Small intestine (tissue), 16 donors: ENCODE measurements around the gene SYNGR2. TPM values are rescaled to one million over a fixed set of nuclear protein-coding genes. Genes with fewer than 3 reads are reported as not detected.

Experiments used
- DNase-seq, 2 donors: peaks; one replicate each; pipeline versions ENCODE4 v3.0.0 to v3.0.0-alpha.2; 2013
- FAIRE-seq: peaks from 2 replicates; lab custom pipeline; 2012; peaks lifted over from hg19 to GRCh38; lab: Jason Lieb, UNC
- H3K27ac ChIP-seq, 3 donors: one replicate each; pipeline ENCODE4 v1.5.1; 2013; ENCODE audit warnings: low read length in 2 of 3, mild to moderate bottlenecking in 2 of 3, control low read depth in 1 of 3, inconsistent platforms in 1 of 3, low read depth in 1 of 3, moderate library complexity in 1 of 3
- H3K27me3 ChIP-seq, 3 donors: one replicate each; pipeline ENCODE4 v1.6.1; 2013; ENCODE audit warnings: low read length in 3 of 3, inconsistent platforms in 1 of 3; ENCODE audit not compliant: control insufficient read depth in 3 of 3, insufficient read depth in 3 of 3
- H3K36me3 ChIP-seq, 3 donors: one replicate each; pipeline ENCODE4 v1.6.1; 2013; ENCODE audit warnings: low read length in 3 of 3, inconsistent platforms in 1 of 3, low read depth in 1 of 3, mild to moderate bottlenecking in 1 of 3, moderate library complexity in 1 of 3; ENCODE audit not compliant: control insufficient read depth in 3 of 3, insufficient read depth in 2 of 3
- H3K4me1 ChIP-seq, 3 donors: one replicate each; pipeline ENCODE4 v1.6.1; 2013; ENCODE audit warnings: low read length in 2 of 3, inconsistent platforms in 1 of 3, low read depth in 1 of 3, mild to moderate bottlenecking in 1 of 3, moderate library complexity in 1 of 3; ENCODE audit not compliant: control insufficient read depth in 3 of 3, insufficient read depth in 2 of 3
- H3K4me3 ChIP-seq, 3 donors: one replicate each; pipeline ENCODE4 v1.5.1; 2013; ENCODE audit warnings: low read length in 3 of 3, control low read depth in 1 of 3, inconsistent platforms in 1 of 3, low read depth in 1 of 3, mild to moderate bottlenecking in 1 of 3, moderate library complexity in 1 of 3
- H3K9me3 ChIP-seq, 2 donors: one replicate each; pipeline ENCODE4 v1.6.1; 2013; ENCODE audit warnings: low read depth in 1 of 2, low read length in 1 of 2; ENCODE audit not compliant: control insufficient read depth in 2 of 2, insufficient read depth in 1 of 2
- WGBS, 3 donors: extraction: QIAGEN DNeasy Blood & Tissue Kit; methylation state at CpG; one replicate each; pipeline ENCODE4 v1.1.7; 2013; 5-methylcytosine and 5-hydroxymethylcytosine counted together
- long read RNA-seq, 10 donors: transcript quantifications; one replicate each; lab custom pipeline, GENCODE V29; 2026
- polyA plus RNA-seq, 4 donors: library from polyadenylated mRNA; stranded (reverse) in 3 of 4; unstranded in 1 of 4; fragments of 200-250 nt in 3 of 4; fragments of 120-200 nt in 1 of 4; gene quantifications; one replicate each; pipeline versions ENCODE4 v1.2.1 to v1.2.3, GENCODE V29; 2013
- donor health status: healthy with polysubstance abuse.
- donor health status: control.
- donor health status: control.
- donor health status: Bipolar disorder and iron deficiency.
- donor health status: healthy.

Gene SYNGR2
- polyA plus RNA-seq, result 100 to 1,000 TPM in 2 of 4 donors, 10 to 100 TPM in 2; 46.5 to 187 (median 120) TPM
- long read RNA-seq, donor 1, result 0 reads
- long read RNA-seq, donor 2, transcript SYNGR2-201 (4 exons, 2,325 nt), result major isoform, 57 of 83 reads
- long read RNA-seq, donor 2, transcript SYNGR2-209 (1 exons, 3,036 nt), result minor isoform, 18 of 83 reads
- long read RNA-seq, donor 2, transcript SYNGR2-204 (3 exons, 2,125 nt), result minor isoform, 5 of 83 reads
- long read RNA-seq, donor 2, partial matches to known transcripts, result 0 of 83 reads
- long read RNA-seq, donor 2, other reads (novel, unspliced or antisense), result 0 of 83 reads
- long read RNA-seq, donor 3, transcript SYNGR2-204 (3 exons, 2,125 nt), result minor isoform, 6 of 130 reads
- long read RNA-seq, donor 3, transcript SYNGR2-208 (2 exons, 864 nt), result minor isoform, 12 of 130 reads
- long read RNA-seq, donor 3, transcript SYNGR2-201 (4 exons, 2,325 nt), result major isoform, 57 of 130 reads
- long read RNA-seq, donor 3, transcript SYNGR2-209 (1 exons, 3,036 nt), result minor isoform, 46 of 130 reads
- long read RNA-seq, donor 3, partial matches to known transcripts, result 7 of 130 reads
- long read RNA-seq, donor 3, other reads (novel, unspliced or antisense), result 0 of 130 reads
- long read RNA-seq, donor 4, partial matches to known transcripts, result 0 of 2 reads
- long read RNA-seq, donor 4, other reads (novel, unspliced or antisense), result 0 of 2 reads
- long read RNA-seq, donor 5, transcript SYNGR2-201 (4 exons, 2,325 nt), result minor isoform, 15 of 57 reads
- long read RNA-seq, donor 5, transcript SYNGR2-209 (1 exons, 3,036 nt), result major isoform, 24 of 57 reads
- long read RNA-seq, donor 5, partial matches to known transcripts, result 10 of 57 reads
- long read RNA-seq, donor 5, other reads (novel, unspliced or antisense), result 0 of 57 reads
- long read RNA-seq, donor 6, transcript SYNGR2-201 (4 exons, 2,325 nt), result major isoform, 75 of 140 reads
- long read RNA-seq, donor 6, transcript SYNGR2-209 (1 exons, 3,036 nt), result minor isoform, 42 of 140 reads
- long read RNA-seq, donor 6, transcript SYNGR2-204 (3 exons, 2,125 nt), result minor isoform, 13 of 140 reads
- long read RNA-seq, donor 6, partial matches to known transcripts, result 5 of 140 reads
- long read RNA-seq, donor 6, other reads (novel, unspliced or antisense), result 0 of 140 reads
- long read RNA-seq, donor 7, transcript SYNGR2-204 (3 exons, 2,125 nt), result minor isoform, 12 of 210 reads
- long read RNA-seq, donor 7, transcript SYNGR2-201 (4 exons, 2,325 nt), result major isoform, 126 of 210 reads
- long read RNA-seq, donor 7, transcript SYNGR2-208 (2 exons, 864 nt), result minor isoform, 5 of 210 reads
- long read RNA-seq, donor 7, transcript SYNGR2-209 (1 exons, 3,036 nt), result minor isoform, 53 of 210 reads
- long read RNA-seq, donor 7, partial matches to known transcripts, result 12 of 210 reads
- long read RNA-seq, donor 7, other reads (novel, unspliced or antisense), result 0 of 210 reads
- long read RNA-seq, donor 8, transcript SYNGR2-201 (4 exons, 2,325 nt), result major isoform, 6 of 8 reads
- long read RNA-seq, donor 8, partial matches to known transcripts, result 0 of 8 reads
- long read RNA-seq, donor 8, other reads (novel, unspliced or antisense), result 0 of 8 reads
- long read RNA-seq, donor 9, transcript SYNGR2-201 (4 exons, 2,325 nt), result major isoform, 16 of 25 reads
- long read RNA-seq, donor 9, transcript SYNGR2-209 (1 exons, 3,036 nt), result minor isoform, 8 of 25 reads
- long read RNA-seq, donor 9, partial matches to known transcripts, result 0 of 25 reads
- long read RNA-seq, donor 9, other reads (novel, unspliced or antisense), result 0 of 25 reads
- long read RNA-seq, donor 10, transcript SYNGR2-204 (3 exons, 2,125 nt), result minor isoform, 6 of 111 reads
- long read RNA-seq, donor 10, transcript SYNGR2-201 (4 exons, 2,325 nt), result major isoform, 66 of 111 reads
- long read RNA-seq, donor 10, transcript SYNGR2-209 (1 exons, 3,036 nt), result minor isoform, 23 of 111 reads
- long read RNA-seq, donor 10, transcript SYNGR2-208 (2 exons, 864 nt), result minor isoform, 6 of 111 reads
- long read RNA-seq, donor 10, partial matches to known transcripts, result 8 of 111 reads
- long read RNA-seq, donor 10, other reads (novel, unspliced or antisense), result 0 of 111 reads

- Histone ChIP-seq H3K4me3 (peak within 1 kb of the TSS; percentile 86 to 91 (median 89)), H3K27me3 (no peaks in the 10 kb centered on the region), H3K36me3 (peaks cover 0 to 59% (median 2%) of the 10 kb centered on the region in 3 donors), H3K27ac (peak within 1 kb of the TSS; percentile 85 to 93 (median 89)), H3K4me1 (peaks cover 1 to 48% (median 15%) of the 10 kb centered on the region in 3 donors), H3K9me3 (no peaks in the 10 kb centered on the region)
- DNase-seq (peak; percentile 89 to 95), FAIRE-seq (no peak)
- WGBS, 3 donors, result 0 to 1% (median 0%) methylated on average over 37 to 84 of the region's 84 CpGs
Observed at GRCh38 chr17:78168242-78168902, at the start of gene SYNGR2. Gene SYNGR2, plus strand, starts transcription at chr17:78168581. Its CDS starts 36 bp downstream, at chr17:78168617.

- no peak overlapping the region for H3K4me3 ChIP-seq
- H3K9me3 ChIP-seq, result no peaks in the 10 kb centered on the region
- DNase-seq (no peak), FAIRE-seq (no peak)
- no peak overlapping the region for H3K27ac ChIP-seq
- peaks cover 0 to 8% (median 0%) of the 10 kb centered on the region in 3 donors for H3K4me1 ChIP-seq
- no peaks in the 10 kb centered on the region for H3K27me3 ChIP-seq
- 78 to 88% (median 82%) methylated on average over 14 of the region's 14 CpGs for WGBS, 3 donors
- peaks cover 5 to 86% (median 8%) of the 10 kb centered on the region in 3 donors for H3K36me3 ChIP-seq
Observed at GRCh38 chr17:78118801-78119241, 49.6 kb upstream of the SYNGR2 start.

GRCh38 chr17:78120537-78120936 lies 47.8 kb upstream of the SYNGR2 start:
- Histone ChIP-seq H3K36me3 (peaks cover 11 to 89% (median 13%) of the 10 kb centered on the region in 3 donors), H3K27me3 (no peaks in the 10 kb centered on the region), H3K4me1 (peaks cover 0 to 11% (median 0%) of the 10 kb centered on the region in 3 donors), H3K9me3 (no peaks in the 10 kb centered on the region), H3K27ac (no peak overlapping the region), H3K4me3 (no peak overlapping the region)
- DNase-seq, result no peak
- WGBS, 3 donors, result 93 to 95% (median 94%) methylated on average over 13 of the region's 13 CpGs
- FAIRE-seq, result no peak

GRCh38 chr17:78120971-78121800 lies 47.2 kb upstream of the SYNGR2 start:
- peak in 1 of 2 donors; percentile 56 for DNase-seq
- H3K27ac ChIP-seq, result peak overlapping the region in 2 of 3 donors; percentile 54 to 76
- FAIRE-seq, result no peak
- peaks cover 0 to 17% (median 0%) of the 10 kb centered on the region in 3 donors for H3K4me1 ChIP-seq
- peak overlapping the region in 1 of 3 donors; percentile 32 for H3K4me3 ChIP-seq
- no peaks in the 10 kb centered on the region for H3K9me3 ChIP-seq
- no peaks in the 10 kb centered on the region for H3K27me3 ChIP-seq
- WGBS, 3 donors, result 72 to 87% (median 75%) methylated on average over 25 to 35 of the region's 35 CpGs
- peaks cover 12 to 93% (median 13%) of the 10 kb centered on the region in 3 donors for H3K36me3 ChIP-seq

GRCh38 chr17:78121801-78122215 lies 46.6 kb upstream of the SYNGR2 start:
- FAIRE-seq (no peak), DNase-seq (no peak)
- WGBS, 3 donors, result 67 to 73% (median 72%) methylated on average over 11 of the region's 11 CpGs
- Histone ChIP-seq H3K4me3 (peak overlapping the region in 1 of 3 donors; percentile 32), H3K27me3 (no peaks in the 10 kb centered on the region), H3K27ac (peak overlapping the region in 2 of 3 donors; percentile 54 to 76), H3K9me3 (no peaks in the 10 kb centered on the region), H3K36me3 (peaks cover 13 to 93% (median 15%) of the 10 kb centered on the region in 3 donors), H3K4me1 (peaks cover 1 to 19% (median 2%) of the 10 kb centered on the region in 3 donors)

- no peak overlapping the region for H3K4me3 ChIP-seq
- no peaks in the 10 kb centered on the region for H3K9me3 ChIP-seq
- H3K27ac ChIP-seq, result peak overlapping the region in 1 of 3 donors; percentile 76
- H3K36me3 ChIP-seq, result peaks cover 13 to 91% (median 15%) of the 10 kb centered on the region in 3 donors
- H3K27me3 ChIP-seq, result no peaks in the 10 kb centered on the region
- WGBS, 3 donors, result 79 to 85% (median 82%) methylated on average over 22 to 23 of the region's 23 CpGs
- H3K4me1 ChIP-seq, result peaks cover 2 to 21% (median 6%) of the 10 kb centered on the region in 3 donors
- FAIRE-seq (no peak), DNase-seq (no peak)
Observed at GRCh38 chr17:78122216-78122930, 46.0 kb upstream of the SYNGR2 start.
